GM19452 (cell line): ENCODE results near the gene EIF3K.

Experiments
- ATAC-seq: cut with Tn5 transposase; IDR thresholded peaks from one replicate; pipeline ENCODE4 v1.9.1; 2021; ENCODE audit not compliant: unreplicated experiment

Gene EIF3K

GRCh38 chr19:38665219-38665931 lies 46.4 kb downstream of the EIF3K start:
- ATAC-seq = no peak

GRCh38 chr19:38665950-38666662 lies 47.1 kb downstream of the EIF3K start:
- no peak for ATAC-seq

GRCh38 chr19:38666663-38667511 lies 47.9 kb downstream of the EIF3K start:
- ATAC-seq = no peak

GRCh38 chr19:38667661-38668171 lies 48.7 kb downstream of the EIF3K start:
- ATAC-seq = no peak

GRCh38 chr19:38669552-38669951 lies 50.6 kb downstream of the EIF3K start:
- no peak for ATAC-seq

- ATAC-seq = no peak
Measured at GRCh38 chr19:38670921-38671398, 52.0 kb downstream of the EIF3K start.

GRCh38 chr19:38671654-38672053 lies 52.7 kb downstream of the EIF3K start:
- ATAC-seq = no peak

GRCh38 chr19:38673030-38673429 lies 54.0 kb downstream of the EIF3K start:
- no peak for ATAC-seq

- ATAC-seq = no peak
Measured at GRCh38 chr19:38674388-38675171, 55.6 kb downstream of the EIF3K start.

GRCh38 chr19:38675611-38676010 lies 56.6 kb downstream of the EIF3K start:
- ATAC-seq = no peak

- ATAC-seq = no peak
Measured at GRCh38 chr19:38676023-38676877, 57.3 kb downstream of the EIF3K start.

- no peak for ATAC-seq
Measured at GRCh38 chr19:38676878-38677646, 58.1 kb downstream of the EIF3K start.

GRCh38 chr19:38678217-38678890 lies 59.4 kb downstream of the EIF3K start:
- ATAC-seq = no peak

GRCh38 chr19:38678891-38679494 lies 60.0 kb downstream of the EIF3K start:
- ATAC-seq = no peak

GRCh38 chr19:38679839-38680238 lies 60.9 kb downstream of the EIF3K start:
- no peak for ATAC-seq

- ATAC-seq = no peak
Measured at GRCh38 chr19:38682195-38682867, 63.3 kb downstream of the EIF3K start.

- ATAC-seq = no peak
Measured at GRCh38 chr19:38682872-38683392, 63.9 kb downstream of the EIF3K start.
